ENCODE measurements around the gene GLDN.

The GLDN gene

GRCh38 chr15:51398626-51399025 lies 57.2 kb downstream of the GLDN start (continued):
- no peak for TF ChIP-seq ZNF580 (tag by site-specific recombination; IDR thresholded peaks at IDR 0.05)
- TF ChIP-seq KLF1 (tag by site-specific recombination; IDR thresholded peaks at IDR 0.05): no peak
- TF ChIP-seq ZBTB48 (tag by site-specific recombination; IDR thresholded peaks at IDR 0.05): no peak
- TF ChIP-seq ZNF169 (tag by site-specific recombination; IDR thresholded peaks at IDR 0.05): no peak
- TF ChIP-seq ZNF529 (tag by site-specific recombination; IDR thresholded peaks at IDR 0.05; ENCODE audit: insufficient replicate concordance): no peak
- TF ChIP-seq ZNF768 (tag by site-specific recombination; IDR thresholded peaks at IDR 0.05): no peak
- no peak for TF ChIP-seq ZNF645 (tag by site-specific recombination; IDR thresholded peaks at IDR 0.05)
- no peak for TF ChIP-seq ZNF280C (tag by site-specific recombination; IDR thresholded peaks at IDR 0.05)
- no peak for TF ChIP-seq ZNF280D (tag by site-specific recombination; IDR thresholded peaks at IDR 0.05)
- no peak for TF ChIP-seq ZNF776 (tag by site-specific recombination; IDR thresholded peaks at IDR 0.05; ENCODE audit: borderline replicate concordance)
- no peak for TF ChIP-seq ZNF202 (tag by site-specific recombination; IDR thresholded peaks at IDR 0.05; ENCODE audit: borderline replicate concordance)

- no peaks in the 10 kb centered on the region for H3K4me1 ChIP-seq (ENCODE audit: control insufficient read depth, insufficient read depth, low read length)
- POLR2A ChIA-PET: no interaction called here
- H3K4me3 ChIP-seq (ENCODE audit: low read depth, low read length): no peak overlapping the region
- H3K9me3 ChIP-seq (ENCODE audit: control insufficient read depth, insufficient read depth, low read depth, low read length): no peaks in the 10 kb centered on the region
- H3K36me3 ChIP-seq (ENCODE audit: control insufficient read depth in 2 of 2, insufficient read depth in 1 of 2, low read length in 2 of 2): no peaks in the 10 kb centered on the region
- CTCF ChIA-PET: interaction anchor here (0.6 to 5.2 kb wide), 23 partner anchors 9 to 508 kb away, joined by 3 to 46 read pairs (median 5); no protein-coding TSS in a partner anchor
- H3K27ac ChIP-seq (ENCODE audit: extremely low read depth, low read depth, low read length): no peak overlapping the region
- TF ChIP-seq BCL11A (tag by site-specific recombination; IDR thresholded peaks at IDR 0.05; ENCODE audit: low read depth): no peak
- no peak for TF ChIP-seq KLF8 (tag by site-specific recombination; IDR thresholded peaks at IDR 0.05)
- TF ChIP-seq ZNF394 (tag by site-specific recombination; IDR thresholded peaks at IDR 0.05; ENCODE audit: borderline replicate concordance): no peak
- no peak for TF ChIP-seq ZBTB44 (tag by site-specific recombination; IDR thresholded peaks at IDR 0.05)
- no peak for TF ChIP-seq ZNF155 (tag by site-specific recombination; IDR thresholded peaks at IDR 0.05)
- no peak for TF ChIP-seq SCRT1 (tag by site-specific recombination; IDR thresholded peaks at IDR 0.05; ENCODE audit: borderline replicate concordance)
- no peak for TF ChIP-seq YY2 (tag by site-specific recombination; IDR thresholded peaks at IDR 0.05)
- TF ChIP-seq KLF7 (tag by site-specific recombination; IDR thresholded peaks at IDR 0.05; ENCODE audit: borderline replicate concordance): no peak
- TF ChIP-seq TSHZ1 (tag by site-specific recombination; IDR thresholded peaks at IDR 0.05; ENCODE audit: borderline replicate concordance): no peak
- TF ChIP-seq ZNF624 (tag by site-specific recombination; IDR thresholded peaks at IDR 0.05): no peak
- no peak for TF ChIP-seq OSR2 (tag by site-specific recombination; IDR thresholded peaks at IDR 0.05)
- TF ChIP-seq GLI2 (tag by site-specific recombination; IDR thresholded peaks at IDR 0.05; ENCODE audit: borderline replicate concordance, low read depth): no peak
Measured at GRCh38 chr15:51401051-51401780, 59.8 kb downstream of the GLDN start.
